ENCODE results near the gene TMEM163.
"Not testable (repeated sequence)": the region's sequence is repeated elsewhere in the genome, so short reads cannot be mapped to it uniquely, and the experiment has no call there.

TMEM163 gene

GRCh38 chr2:134660626-134661402 is 58.0 kb downstream of the TMEM163 start:
- no peak for DNase-seq

- DNase-seq: no peak
These were observed 59.1 kb downstream of the TMEM163 start for GRCh38 chr2:134659724-134660123.

GRCh38 chr2:134657650-134658250 is 61.0 kb downstream of the TMEM163 start:
- DNase-seq: no peak

- DNase-seq: not testable (repeated sequence)
These were observed 62.4 kb downstream of the TMEM163 start for GRCh38 chr2:134656391-134656790.

GRCh38 chr2:134648586-134648985 is 70.2 kb downstream of the TMEM163 start:
- no peak for DNase-seq

- no peak for DNase-seq
These were observed 71.1 kb downstream of the TMEM163 start for GRCh38 chr2:134647607-134648256.

- DNase-seq: no peak
These were observed 75.9 kb downstream of the TMEM163 start for GRCh38 chr2:134642938-134643337.

GRCh38 chr2:134640494-134640893 is 78.3 kb downstream of the TMEM163 start:
- DNase-seq: no peak

GRCh38 chr2:134639265-134639664 is 79.5 kb downstream of the TMEM163 start:
- DNase-seq: no peak

GRCh38 chr2:134636714-134637113 is 82.1 kb downstream of the TMEM163 start:
- no peak for DNase-seq

- DNase-seq: no peak
These were observed 84.6 kb downstream of the TMEM163 start for GRCh38 chr2:134634054-134634753.

GRCh38 chr2:134630504-134631159 is 88.2 kb downstream of the TMEM163 start:
- no peak for DNase-seq

- no peak for DNase-seq
These were observed 90.3 kb downstream of the TMEM163 start for GRCh38 chr2:134628453-134628852.

- DNase-seq: no peak
These were observed 92.0 kb downstream of the TMEM163 start for GRCh38 chr2:134626781-134627180.

GRCh38 chr2:134625311-134625710 is 93.5 kb downstream of the TMEM163 start:
- DNase-seq: no peak

- DNase-seq: no peak
These were observed 95.0 kb downstream of the TMEM163 start for GRCh38 chr2:134623796-134624195.

- no peak for DNase-seq
These were observed 95.8 kb downstream of the TMEM163 start for GRCh38 chr2:134623046-134623445.

- no peak for DNase-seq
These were observed 96.7 kb downstream of the TMEM163 start for GRCh38 chr2:134621939-134622705.

- no peak for DNase-seq
These were observed 99.5 kb downstream of the TMEM163 start for GRCh38 chr2:134619250-134619649.

- not testable (repeated sequence) for DNase-seq
These were observed 103.3 kb downstream of the TMEM163 start for GRCh38 chr2:134615480-134615879.

GRCh38 chr2:134611316-134611715 is 107.5 kb downstream of the TMEM163 start:
- no peak for DNase-seq

GRCh38 chr2:134610871-134611270 is 107.9 kb downstream of the TMEM163 start:
- DNase-seq: no peak
